Measurements from ENCODE around the gene CEP97. TPM values are rescaled to one million over a fixed set of nuclear protein-coding genes. Genes with fewer than 3 reads are reported as not detected.
"Not testable (repeated sequence)": the region's sequence is repeated elsewhere in the genome, so short reads cannot be mapped to it uniquely, and the experiment has no call there.

The CEP97 gene
- total RNA-seq, 1 donor from 2014 or later: 34.9 TPM

DNA sequence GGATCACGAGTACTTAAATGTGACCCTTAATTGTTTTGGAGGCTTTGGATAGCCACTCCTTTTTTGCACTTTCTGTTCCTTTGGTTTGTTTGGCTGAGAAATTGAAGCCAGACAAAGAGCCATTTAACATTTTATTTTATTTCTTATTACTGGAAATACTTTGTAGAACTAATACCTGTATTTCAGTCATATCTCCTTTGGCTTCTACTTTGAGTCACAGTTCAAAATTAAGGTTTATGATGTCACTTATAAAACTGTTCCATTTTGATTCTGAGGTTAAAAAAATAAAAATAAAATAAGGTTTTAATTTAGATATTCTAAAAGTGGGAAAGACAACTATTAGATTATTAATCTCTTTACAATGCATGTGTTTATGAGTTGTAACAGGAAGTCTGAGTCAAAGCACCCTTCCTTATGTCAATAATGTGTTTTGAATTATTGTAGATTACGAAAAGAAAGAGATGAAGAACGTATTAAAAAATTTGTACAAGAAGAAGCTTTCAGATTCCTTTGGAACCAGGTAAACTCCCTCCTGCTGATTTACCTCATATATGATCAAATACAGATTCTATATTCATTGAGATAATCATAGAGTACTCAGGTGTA, 37.7 kb downstream of the CEP97 start:
- no peak for DNase-seq

- DNase-seq: not testable (repeated sequence)
Measured at GRCh38 chr3:101777745-101778281, 53.4 kb downstream of the CEP97 start.

- no peak for DNase-seq
Measured at GRCh38 chr3:101778385-101779046, 54.1 kb downstream of the CEP97 start.

DNA sequence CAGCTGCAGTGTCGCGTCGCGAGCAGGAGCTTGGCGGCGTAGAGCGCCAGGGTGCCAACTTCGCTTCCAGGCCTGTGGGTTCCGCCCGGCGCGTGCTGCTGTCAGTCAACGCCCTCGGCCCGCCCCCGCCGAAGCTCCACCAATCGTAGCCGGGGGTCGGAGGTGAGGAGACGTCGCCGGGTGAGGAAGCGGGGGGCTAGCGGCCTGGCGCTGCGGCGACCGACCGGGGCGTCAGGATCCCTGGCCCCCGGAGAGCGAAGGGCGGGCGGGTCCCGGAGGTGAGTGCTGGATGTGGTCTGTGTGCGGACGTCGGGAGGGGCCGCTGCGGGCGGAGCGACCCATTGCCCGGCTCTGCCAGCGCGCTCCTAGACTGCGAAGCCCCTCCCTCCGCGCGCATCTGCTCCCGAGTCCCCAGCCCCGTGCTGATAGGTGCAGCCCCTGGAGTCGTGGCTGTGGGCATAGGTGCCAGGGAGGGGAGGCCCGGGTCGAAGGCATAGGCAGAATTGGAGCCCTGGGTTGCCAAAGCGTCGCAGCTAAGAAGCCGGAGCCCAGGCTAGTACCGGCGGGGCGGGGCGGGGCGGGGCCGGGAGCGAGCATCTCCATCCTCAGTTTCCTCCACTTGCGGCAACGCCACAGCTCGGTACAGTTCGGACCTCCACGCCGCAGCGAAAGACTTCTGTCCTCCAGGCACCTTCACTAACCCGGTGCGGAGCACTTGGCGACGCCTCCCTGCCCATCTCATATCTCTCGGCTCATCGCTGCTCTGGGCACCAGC, 54.8 kb downstream of the CEP97 start, which contains the start of gene NXPE3:
TSS of gene NXPE3 (plus strand) at position 165 of the 775 bp plus-strand sequence. CDS start 6,386 bp downstream, outside the sequence.
- peak; percentile 94 for DNase-seq

DNA sequence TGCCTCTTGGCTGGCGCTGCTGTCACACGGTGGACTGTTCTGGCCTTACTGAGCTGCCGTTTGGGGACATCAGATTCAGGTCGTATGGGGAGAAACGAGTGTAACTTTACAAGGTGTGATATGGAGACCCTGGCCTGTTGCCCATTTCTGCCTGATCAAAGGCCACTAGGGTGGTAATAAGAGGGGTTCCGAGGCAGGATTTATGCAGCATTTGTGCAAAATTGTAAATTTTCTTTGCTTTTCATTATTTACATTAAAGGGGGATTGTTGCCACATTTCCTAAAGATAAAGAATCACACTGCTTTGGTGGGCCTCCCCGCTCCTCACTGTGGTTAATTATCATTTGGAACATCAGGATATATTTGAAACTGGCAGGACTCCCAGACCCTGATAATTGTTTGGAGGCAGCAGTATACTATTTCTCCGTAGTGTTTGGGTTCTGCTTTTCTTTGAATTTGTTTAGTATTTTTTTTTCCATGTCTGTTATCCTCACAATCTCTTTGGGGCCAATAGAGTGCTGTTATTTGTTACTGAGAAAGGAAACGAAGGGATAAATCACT, 55.5 kb downstream of the CEP97 start:
- DNase-seq: peak; percentile 35

GRCh38 chr3:101780661-101781060, 56.2 kb downstream of the CEP97 start:
- DNase-seq: peak; percentile 17

DNA sequence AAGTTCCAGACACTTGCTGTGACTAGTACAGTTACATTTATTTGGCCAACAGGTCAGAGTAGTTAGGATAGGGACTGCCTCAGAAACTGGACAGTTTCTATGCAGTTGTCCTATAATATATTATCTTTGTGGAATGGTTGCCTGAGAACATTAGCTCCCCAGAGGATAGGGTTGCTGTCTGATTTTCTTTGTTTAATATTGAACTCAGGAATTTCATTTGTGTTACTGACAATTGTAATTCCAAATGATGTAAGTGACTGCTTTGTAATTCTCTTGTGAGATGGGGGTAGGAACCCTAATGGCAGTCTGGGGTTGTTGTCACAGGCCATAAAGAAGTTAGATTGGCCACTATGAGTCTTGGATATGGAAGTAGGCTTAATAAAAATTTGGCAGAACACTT, 56.8 kb downstream of the CEP97 start:
- DNase-seq: no peak

- no peak for DNase-seq
Measured at GRCh38 chr3:101784855-101785613, 60.6 kb downstream of the CEP97 start.

GRCh38 chr3:101791778-101792177, 67.4 kb downstream of the CEP97 start:
- DNase-seq: no peak

DNA sequence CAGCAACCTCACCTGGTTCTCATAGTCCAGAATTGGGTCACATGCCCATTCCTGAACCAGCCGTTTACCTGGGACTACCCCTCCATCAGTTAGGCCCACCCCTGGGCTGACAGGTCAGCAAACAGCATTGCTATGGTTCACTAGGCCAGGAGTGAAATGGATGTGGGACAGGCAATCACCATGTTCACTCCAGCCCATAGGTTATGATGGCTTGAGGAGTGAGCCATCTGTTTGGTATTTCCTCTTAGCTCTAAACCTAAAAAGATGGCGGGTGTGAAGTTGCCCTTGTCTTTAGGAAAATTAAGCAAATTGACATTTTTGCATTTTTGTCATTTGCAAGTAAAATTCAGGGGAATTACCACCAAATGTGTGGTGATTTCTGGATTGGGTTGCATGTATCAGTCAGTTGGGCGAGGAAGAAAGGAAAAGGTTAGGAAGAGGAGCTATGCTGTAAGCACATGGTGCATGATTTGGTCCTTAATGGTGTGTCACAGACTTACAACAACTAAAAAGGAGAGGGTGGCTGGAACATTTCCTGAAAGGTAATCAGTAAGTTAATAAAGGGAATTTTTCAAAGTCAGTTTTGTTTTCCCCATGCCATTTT, 71.8 kb downstream of the CEP97 start:
- DNase-seq: no peak

- no peak for DNase-seq
Measured at GRCh38 chr3:101801174-101801573, 76.8 kb downstream of the CEP97 start.

- DNase-seq: no peak
Measured at GRCh38 chr3:101802179-101802578, 77.8 kb downstream of the CEP97 start.

- DNase-seq: peak; percentile 89
Measured at GRCh38 chr3:101803173-101803782, 78.9 kb downstream of the CEP97 start.

DNA sequence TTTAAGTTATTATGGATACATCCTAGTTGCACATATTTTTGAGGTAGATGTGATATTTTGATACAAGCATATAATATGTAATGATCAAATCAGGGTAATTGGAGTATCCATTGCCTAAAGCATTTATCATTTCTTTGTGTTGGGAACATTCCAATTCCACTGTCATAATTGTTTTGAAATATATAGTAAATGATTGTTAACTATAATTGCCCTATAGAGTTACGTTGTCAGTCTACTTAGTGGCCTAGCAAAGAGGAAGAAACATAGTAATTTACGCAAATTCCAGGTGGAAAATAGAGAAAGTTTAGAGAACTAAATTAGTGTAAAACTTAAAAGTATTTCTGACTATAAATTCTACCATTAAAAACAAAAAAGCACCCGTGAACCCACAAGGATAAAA, 79.5 kb downstream of the CEP97 start:
- DNase-seq: no peak

- no peak for DNase-seq
Measured at GRCh38 chr3:101806491-101806890, 82.1 kb downstream of the CEP97 start.

DNA sequence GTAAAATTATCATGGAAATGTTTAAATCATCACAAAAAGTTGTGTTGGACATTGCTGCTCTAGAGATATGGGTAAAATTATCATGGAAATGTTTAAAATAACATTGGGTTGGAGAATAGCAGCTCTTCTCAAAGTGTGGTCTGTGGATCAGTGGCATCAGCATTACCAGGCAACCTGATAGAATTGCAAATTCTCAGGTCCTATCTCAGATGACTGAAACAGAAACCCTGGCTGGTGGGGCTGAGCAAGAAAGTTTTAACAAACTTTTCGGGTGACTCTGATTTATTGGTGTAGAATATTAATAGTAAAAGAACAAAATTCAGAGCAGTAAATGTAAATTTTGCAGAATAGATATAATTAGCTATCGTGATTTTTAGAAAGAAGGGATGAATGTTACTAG, 83.5 kb downstream of the CEP97 start:
- DNase-seq: no peak

GRCh38 chr3:101809178-101810021, 85.0 kb downstream of the CEP97 start:
- DNase-seq: peak; percentile 56

GRCh38 chr3:101810022-101810418, 85.6 kb downstream of the CEP97 start:
- DNase-seq: peak; percentile 27

GRCh38 chr3:101811875-101812274, 87.5 kb downstream of the CEP97 start:
- DNase-seq: no peak

GRCh38 chr3:101812895-101813294, 88.5 kb downstream of the CEP97 start:
- no peak for DNase-seq
